Activated CD8-positive, alpha-beta T cell treated with anti-CD3 and anti-CD28 coated beads for 36 hours (primary cell): ENCODE results near the gene UGGT2. TPM values are rescaled to one million over a fixed set of nuclear protein-coding genes. Genes with fewer than 3 reads are reported as not detected.

Experiments used
- ATAC-seq: fragments of 200-7000 bp; cut with Tn5 transposase; one replicate; pipeline ENCODE4 v1.10.0; 2021; ENCODE audit warnings: mild to moderate bottlenecking, moderate library complexity
- CTCF ChIA-PET: fragments of 350-600 bp; sonication (Branson Sonifier 250); formaldehyde crosslinking; loops from one replicate; lab custom pipeline; 2021; ENCODE audit warnings: antibody characterized with exemption; lab: Charles Lee
- POLR2A ChIA-PET: fragments of 350-600 bp; sonication (Branson Sonifier 250); formaldehyde crosslinking; loops from one replicate; lab custom pipeline; 2021; ENCODE audit warnings: antibody characterized with exemption; lab: Charles Lee
- DNase-seq: peaks from one replicate; pipeline ENCODE4 v3.0.0-alpha.2; 2020
- H3K27ac Mint-ChIP-seq: one replicate; pipeline ENCODE4 v1.8.0; 2021; ENCODE audit warnings: mild to moderate bottlenecking, mixed read lengths
- H3K27me3 Mint-ChIP-seq: one replicate; pipeline ENCODE4 v1.8.0; 2021; ENCODE audit warnings: mixed read lengths
- H3K36me3 Mint-ChIP-seq: one replicate; pipeline ENCODE4 v1.8.0; 2021; ENCODE audit warnings: low read depth, mixed read lengths
- H3K4me1 Mint-ChIP-seq: one replicate; pipeline ENCODE4 v1.8.0; 2021; ENCODE audit warnings: low read depth, mixed read lengths
- H3K4me3 Mint-ChIP-seq: one replicate; pipeline ENCODE4 v1.8.0; 2021; ENCODE audit warnings: mild to moderate bottlenecking, moderate library complexity, mixed read lengths
- H3K9me3 Mint-ChIP-seq: one replicate; pipeline ENCODE4 v1.8.0; 2021; ENCODE audit warnings: mixed read lengths
- CTCF ChIP-seq: fragments of 200-600 bp; IDR thresholded peaks from one replicate; pipeline ENCODE4 v1.8.0; 2022; ENCODE audit warnings: antibody characterized with exemption, mild to moderate bottlenecking
- intact Hi-C: fragments of 100-400 bp; cut with micrococcal nuclease; formaldehyde crosslinking; loops from one replicate; pipeline ENCODE4 v1.10.0; 2022
- total RNA-seq, 2 experiments: library from RNA; stranded (reverse); gene quantifications; one replicate each; pipeline ENCODE4 v1.2.3, GENCODE V29; 2021

Gene UGGT2
- total RNA-seq, 2 experiments from 2014 or later = not detected

- CTCF ChIA-PET = interaction anchor here (4.3 kb wide), 1 partner anchor 12 kb away, joined by 38 read pairs; no protein-coding TSS in a partner anchor
Measured at GRCh38 chr13:95822303-95822702, 230.9 kb downstream of the UGGT2 start.

GRCh38 chr13:95814495-95814894, 238.7 kb downstream of the UGGT2 start:
- no peak for DNase-seq
- Mint-ChIP-seq H3K4me1 (no peaks in the 10 kb centered on the region), H3K27ac (no peak overlapping the region), H3K9me3 (peaks cover 11% of the 10 kb centered on the region), H3K36me3 (no peaks in the 10 kb centered on the region), H3K4me3 (no peak overlapping the region), H3K27me3 (peaks cover 15% of the 10 kb centered on the region)
- TF ChIP-seq CTCF = no peak
- ATAC-seq = no peak
- intact Hi-C loops = no loop called here
- ChIA-PET POLR2A (interaction anchor here (0.7 kb wide), 1 partner anchor 1146 kb away, joined by 4 read pairs; no protein-coding TSS in a partner anchor), CTCF (no interaction called here)

More at GRCh38 chr13:95822303-95822702, 230.9 kb downstream of the UGGT2 start:
- Mint-ChIP-seq H3K27me3 (peaks cover 15% of the 10 kb centered on the region), H3K4me1 (no peaks in the 10 kb centered on the region), H3K27ac (no peak overlapping the region), H3K9me3 (no peaks in the 10 kb centered on the region), H3K36me3 (no peaks in the 10 kb centered on the region), H3K4me3 (no peak overlapping the region)
- DNase-seq (no peak), ATAC-seq (no peak)
- POLR2A ChIA-PET = no interaction called here
- TF ChIP-seq CTCF = no peak
- intact Hi-C loops = no loop called here

- no peak for TF ChIP-seq CTCF
- Mint-ChIP-seq H3K36me3 (no peaks in the 10 kb centered on the region), H3K27me3 (peaks cover 22% of the 10 kb centered on the region), H3K4me3 (no peak overlapping the region), H3K27ac (no peak overlapping the region), H3K9me3 (peaks cover 15% of the 10 kb centered on the region), H3K4me1 (no peaks in the 10 kb centered on the region)
- intact Hi-C loops = no loop called here
- DNase-seq = no peak
- ATAC-seq = no peak
- ChIA-PET CTCF (interaction anchor here (1.0 kb wide), 1 partner anchor 21 kb away, joined by 3 read pairs; no protein-coding TSS in a partner anchor), POLR2A (no interaction called here)
Measured at GRCh38 chr13:95813139-95813538, 240.1 kb downstream of the UGGT2 start.

- H3K9me3 Mint-ChIP-seq = peaks cover 19% of the 10 kb centered on the region
- H3K4me3 Mint-ChIP-seq = no peak overlapping the region
- no peaks in the 10 kb centered on the region for H3K4me1 Mint-ChIP-seq
- POLR2A ChIA-PET = no interaction called here
- ATAC-seq = no peak
- DNase-seq = no peak
- intact Hi-C loops = no loop called here
- CTCF ChIA-PET = interaction anchor here (1.1 to 2.6 kb wide), 3 partner anchors 25 to 312 kb away, joined by 3 to 10 read pairs (median 3); no protein-coding TSS in a partner anchor
- H3K27me3 Mint-ChIP-seq = peaks cover 20% of the 10 kb centered on the region
- TF ChIP-seq CTCF = no peak
- no peak overlapping the region for H3K27ac Mint-ChIP-seq
- H3K36me3 Mint-ChIP-seq = no peaks in the 10 kb centered on the region
Measured at GRCh38 chr13:95809429-95809828, 243.8 kb downstream of the UGGT2 start.

- Mint-ChIP-seq H3K9me3 (peaks cover 9% of the 10 kb centered on the region), H3K27ac (no peak overlapping the region), H3K4me1 (no peaks in the 10 kb centered on the region), H3K4me3 (no peak overlapping the region), H3K27me3 (peaks cover 22% of the 10 kb centered on the region), H3K36me3 (no peaks in the 10 kb centered on the region)
- ChIA-PET CTCF (no interaction called here), POLR2A (no interaction called here)
- no peak for ATAC-seq
- intact Hi-C loops = no loop called here
- DNase-seq = no peak
- TF ChIP-seq CTCF = no peak
Measured at GRCh38 chr13:95805921-95806320, 247.3 kb downstream of the UGGT2 start.
